Activated naive CD8-positive, alpha-beta T cell (primary cell): ENCODE data around the gene HTR1D.
"Not testable (repeated sequence)": the region's sequence is repeated elsewhere in the genome, so short reads cannot be mapped to it uniquely, and the experiment has no call there.

Experiments
- H3K27ac Mint-ChIP-seq: one replicate; pipeline ENCODE4 v1.8.0; 2021; ENCODE audit warnings: mixed read lengths
- H3K27me3 Mint-ChIP-seq: one replicate; pipeline ENCODE4 v1.8.0; 2021; ENCODE audit warnings: mixed read lengths
- H3K36me3 Mint-ChIP-seq: one replicate; pipeline ENCODE4 v1.8.0; 2021; ENCODE audit warnings: mixed read lengths
- H3K4me1 Mint-ChIP-seq: one replicate; pipeline ENCODE4 v1.8.0; 2021; ENCODE audit warnings: low read depth, mixed read lengths
- H3K4me3 Mint-ChIP-seq: one replicate; pipeline ENCODE4 v1.8.0; 2021; ENCODE audit warnings: mild to moderate bottlenecking, mixed read lengths
- H3K9me3 Mint-ChIP-seq: one replicate; pipeline ENCODE4 v1.8.0; 2021; ENCODE audit warnings: low read depth, mixed read lengths

Gene HTR1D, protein sequence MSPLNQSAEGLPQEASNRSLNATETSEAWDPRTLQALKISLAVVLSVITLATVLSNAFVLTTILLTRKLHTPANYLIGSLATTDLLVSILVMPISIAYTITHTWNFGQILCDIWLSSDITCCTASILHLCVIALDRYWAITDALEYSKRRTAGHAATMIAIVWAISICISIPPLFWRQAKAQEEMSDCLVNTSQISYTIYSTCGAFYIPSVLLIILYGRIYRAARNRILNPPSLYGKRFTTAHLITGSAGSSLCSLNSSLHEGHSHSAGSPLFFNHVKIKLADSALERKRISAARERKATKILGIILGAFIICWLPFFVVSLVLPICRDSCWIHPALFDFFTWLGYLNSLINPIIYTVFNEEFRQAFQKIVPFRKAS

GRCh38 chr1:23217421-23218115 lies at the start of gene HTR1D:
Gene HTR1D, minus strand, starts transcription at chr1:23217502. Its CDS starts 23,283 bp downstream, at chr1:23194219.
- peak within 1 kb of the TSS; percentile 73 for H3K4me3 Mint-ChIP-seq
- H3K36me3 Mint-ChIP-seq: no peaks in the 10 kb centered on the region
- H3K27me3 Mint-ChIP-seq: peaks cover 24% of the 10 kb centered on the region
- no peaks in the 10 kb centered on the region for H3K9me3 Mint-ChIP-seq
- peaks cover 5% of the 10 kb centered on the region for H3K4me1 Mint-ChIP-seq
- H3K27ac Mint-ChIP-seq: no peak within 1 kb of the TSS

DNA sequence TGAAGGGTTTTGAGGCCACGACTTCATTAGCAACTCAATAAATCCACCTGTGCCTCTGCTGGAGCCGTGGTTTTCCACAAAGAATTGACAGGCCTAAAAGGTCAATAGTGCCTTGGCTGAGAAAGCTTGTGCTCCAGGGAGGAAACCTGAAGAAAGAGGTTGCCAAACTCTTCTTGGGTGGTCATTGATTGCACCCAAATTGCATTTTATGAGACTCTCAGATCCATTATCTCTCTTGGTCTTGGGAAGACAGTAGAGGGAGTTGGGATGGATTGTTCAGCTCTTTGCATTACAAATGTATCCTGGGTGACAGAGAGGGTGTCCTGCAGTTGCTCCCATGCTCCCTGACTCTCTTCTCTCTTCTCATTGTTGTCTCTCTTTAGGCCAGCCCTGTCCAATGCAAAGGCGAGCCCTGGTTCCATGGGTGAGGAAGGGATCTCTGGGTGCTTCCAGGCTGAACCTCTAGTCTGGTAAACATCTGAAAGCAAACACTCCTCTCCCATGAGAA lies 46.1 kb upstream of the HTR1D start:
- no peaks in the 10 kb centered on the region for H3K4me1 Mint-ChIP-seq
- H3K27me3 Mint-ChIP-seq: peaks cover 2% of the 10 kb centered on the region
- H3K4me3 Mint-ChIP-seq: no peak overlapping the region
- no peaks in the 10 kb centered on the region for H3K36me3 Mint-ChIP-seq
- no peaks in the 10 kb centered on the region for H3K9me3 Mint-ChIP-seq
- H3K27ac Mint-ChIP-seq: no peak overlapping the region

DNA sequence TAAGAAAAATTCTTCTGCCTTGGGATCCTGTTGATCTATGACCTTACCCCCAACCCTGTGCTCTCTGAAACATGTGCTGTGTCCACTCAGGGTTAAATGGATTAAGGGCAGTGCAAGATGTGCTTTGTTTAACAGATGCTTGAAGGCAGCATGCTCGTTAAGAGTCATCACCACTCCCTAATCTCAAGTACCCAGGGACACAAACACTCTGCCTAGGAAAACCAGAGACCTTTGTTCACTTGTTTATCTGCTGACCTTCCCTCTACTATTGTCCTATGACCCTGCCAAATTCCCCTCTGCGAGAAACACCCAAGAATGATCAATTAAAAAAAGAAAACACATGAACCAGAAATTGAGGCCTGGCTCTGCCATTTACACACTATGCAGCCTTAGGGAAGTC lies 40.8 kb upstream of the HTR1D start:
- H3K4me3 Mint-ChIP-seq, H3K36me3 Mint-ChIP-seq, H3K9me3 Mint-ChIP-seq, H3K27me3 Mint-ChIP-seq, H3K27ac Mint-ChIP-seq, H3K4me1 Mint-ChIP-seq: not testable (repeated sequence)

DNA sequence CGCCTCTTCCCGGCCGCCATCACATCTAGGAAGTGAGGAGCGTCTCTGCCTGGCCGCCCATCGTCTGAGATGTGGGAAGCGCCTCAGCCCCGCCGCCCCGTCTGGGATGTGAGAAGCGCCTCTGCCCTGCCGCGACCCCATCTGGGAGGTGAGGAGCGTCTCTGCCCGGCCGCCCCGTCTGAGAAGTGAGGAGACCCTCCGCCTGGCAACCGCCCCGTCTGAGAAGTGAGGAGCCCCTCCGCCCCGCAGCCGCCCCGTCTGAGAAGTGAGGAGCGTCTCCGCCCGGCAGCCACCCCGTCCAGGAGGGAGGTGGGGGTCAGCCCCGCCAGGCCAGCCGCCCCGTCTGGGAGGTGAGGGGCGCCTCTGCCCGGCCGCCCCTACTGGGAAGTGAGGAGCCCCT lies 40.1 kb upstream of the HTR1D start:
- H3K4me3 Mint-ChIP-seq, H3K36me3 Mint-ChIP-seq, H3K27me3 Mint-ChIP-seq, H3K9me3 Mint-ChIP-seq, H3K4me1 Mint-ChIP-seq, H3K27ac Mint-ChIP-seq: not testable (repeated sequence)

DNA sequence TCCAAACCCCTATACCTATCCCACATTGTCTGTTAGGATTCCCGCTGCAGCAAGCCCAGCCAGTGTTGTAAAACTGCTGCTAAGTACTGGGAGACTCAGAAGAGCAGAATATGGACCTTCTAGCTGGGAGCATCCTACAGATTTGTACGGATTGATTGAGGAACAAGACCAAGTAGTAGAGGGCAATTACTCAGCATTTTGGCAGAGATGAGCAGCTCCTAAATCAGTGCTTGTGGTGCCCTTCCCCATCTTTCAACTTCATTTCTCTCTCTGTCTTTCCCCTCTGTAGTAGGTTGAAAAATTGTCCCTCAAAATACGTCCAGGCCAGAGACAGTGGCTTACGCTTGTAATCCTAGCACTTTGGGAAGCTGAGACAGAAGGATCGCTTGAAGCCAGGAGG lies 37.3 kb upstream of the HTR1D start:
- Mint-ChIP-seq H3K4me1 (no peaks in the 10 kb centered on the region), H3K27ac (no peak overlapping the region), H3K27me3 (no peaks in the 10 kb centered on the region), H3K36me3 (no peaks in the 10 kb centered on the region), H3K4me3 (no peak overlapping the region), H3K9me3 (no peaks in the 10 kb centered on the region)

DNA sequence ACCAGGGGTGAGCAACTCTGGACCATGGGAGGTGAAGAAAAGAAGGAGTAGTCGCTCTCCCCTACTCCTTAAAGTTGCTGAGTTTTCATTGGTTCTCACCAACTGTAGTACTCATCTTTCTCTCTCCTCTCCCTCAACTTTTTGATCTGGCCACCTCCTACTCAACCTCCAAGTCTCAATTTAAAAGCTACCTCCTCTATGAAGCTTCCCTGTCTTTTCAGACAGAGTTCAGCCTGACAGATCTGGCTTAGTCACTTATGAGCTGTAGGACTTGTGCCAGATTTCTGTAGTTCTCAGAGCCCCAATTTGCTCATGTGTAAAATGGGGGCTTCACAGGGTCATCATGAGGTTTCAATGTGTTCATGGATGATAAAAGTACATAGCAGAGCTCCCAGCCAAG lies 34.5 kb upstream of the HTR1D start:
- Mint-ChIP-seq H3K36me3 (no peaks in the 10 kb centered on the region), H3K4me1 (no peaks in the 10 kb centered on the region), H3K9me3 (no peaks in the 10 kb centered on the region), H3K27ac (no peak overlapping the region), H3K4me3 (no peak overlapping the region), H3K27me3 (no peaks in the 10 kb centered on the region)

DNA sequence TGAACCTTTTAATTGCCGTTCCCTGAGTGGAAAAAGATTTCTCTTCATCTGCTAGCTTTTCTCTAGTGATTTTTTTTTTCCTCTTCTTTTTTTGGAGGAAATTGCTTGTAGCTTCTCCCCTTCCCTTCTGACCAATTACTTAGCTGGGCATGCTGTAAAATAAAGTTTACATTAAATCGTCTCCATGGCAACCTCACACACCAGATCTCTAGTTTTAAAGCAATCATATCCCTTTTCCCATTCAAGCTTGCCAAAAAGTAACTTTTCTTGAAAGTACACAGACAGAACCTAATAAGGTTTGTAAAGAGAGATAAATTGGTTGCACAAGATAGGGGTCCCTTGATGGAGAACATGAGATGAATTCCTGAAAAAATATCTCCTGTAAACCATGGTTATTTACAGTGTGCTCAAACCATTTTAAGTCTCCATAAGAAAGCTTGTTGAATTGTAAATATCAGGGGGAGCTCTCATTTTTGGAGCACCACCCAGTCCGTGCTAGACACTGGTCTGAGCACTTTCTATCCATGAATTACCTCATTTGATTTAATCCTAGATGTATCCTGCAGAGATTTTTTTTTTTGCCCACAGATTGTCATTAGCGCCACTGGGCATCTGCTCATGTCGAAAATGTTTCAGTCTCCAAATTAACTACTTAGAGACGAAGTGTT lies 32.6 kb upstream of the HTR1D start:
- no peak overlapping the region for H3K4me3 Mint-ChIP-seq
- no peaks in the 10 kb centered on the region for H3K4me1 Mint-ChIP-seq
- H3K27ac Mint-ChIP-seq: no peak overlapping the region
- H3K9me3 Mint-ChIP-seq: no peaks in the 10 kb centered on the region
- H3K27me3 Mint-ChIP-seq: no peaks in the 10 kb centered on the region
- H3K36me3 Mint-ChIP-seq: no peaks in the 10 kb centered on the region

- Mint-ChIP-seq H3K36me3 (no peaks in the 10 kb centered on the region), H3K4me1 (no peaks in the 10 kb centered on the region), H3K27ac (no peak overlapping the region), H3K27me3 (no peaks in the 10 kb centered on the region), H3K9me3 (no peaks in the 10 kb centered on the region), H3K4me3 (no peak overlapping the region)
These were observed 30.0 kb upstream of the HTR1D start for GRCh38 chr1:23247276-23247675.

DNA sequence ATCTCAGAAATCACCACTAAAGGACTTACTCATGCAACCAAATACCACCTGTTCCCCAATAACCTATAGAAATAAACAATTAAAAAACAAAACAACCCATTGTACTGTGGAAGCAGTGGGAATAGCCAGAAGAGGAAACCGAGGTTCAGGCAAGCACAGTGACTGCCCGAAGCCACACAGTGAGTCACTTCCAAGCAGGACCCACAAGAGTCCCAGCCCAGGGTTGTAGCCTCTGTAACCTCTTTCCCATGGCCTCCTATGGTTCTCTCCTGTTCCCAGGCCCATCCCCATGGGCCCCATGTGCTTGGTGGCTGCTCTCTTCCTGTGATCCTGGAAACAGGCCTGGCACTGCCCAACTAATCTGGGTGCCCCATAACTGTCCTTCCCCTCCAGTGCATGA lies 29.0 kb upstream of the HTR1D start:
- Mint-ChIP-seq H3K4me1 (no peaks in the 10 kb centered on the region), H3K36me3 (no peaks in the 10 kb centered on the region), H3K9me3 (no peaks in the 10 kb centered on the region), H3K27me3 (no peaks in the 10 kb centered on the region), H3K4me3 (no peak overlapping the region), H3K27ac (no peak overlapping the region)

DNA sequence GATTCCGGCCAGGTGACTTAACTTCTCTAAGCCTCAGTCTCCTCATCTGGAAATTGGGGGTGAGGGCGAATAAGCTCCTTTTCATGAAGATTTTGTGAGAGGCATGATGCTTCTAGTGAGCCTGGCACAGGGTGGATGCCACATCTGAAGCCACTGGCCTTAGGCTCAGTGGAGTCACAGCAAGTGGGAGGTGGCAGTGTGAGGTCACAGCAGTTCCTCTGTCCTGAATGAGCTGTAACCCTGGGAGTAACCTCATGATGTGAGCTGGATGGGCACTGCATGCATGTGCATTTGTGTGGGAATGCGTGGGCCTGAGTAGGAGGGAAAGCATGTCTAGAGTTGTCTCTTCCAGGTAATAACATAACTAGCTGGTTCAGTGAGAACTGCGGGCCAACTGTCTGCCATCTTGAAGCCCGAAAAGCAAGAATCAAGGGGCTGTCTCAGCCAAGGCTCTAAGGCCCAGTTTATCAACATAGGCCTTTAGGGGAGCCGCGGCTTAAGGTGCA lies 27.0 kb upstream of the HTR1D start:
- no peaks in the 10 kb centered on the region for H3K27me3 Mint-ChIP-seq
- no peaks in the 10 kb centered on the region for H3K36me3 Mint-ChIP-seq
- no peaks in the 10 kb centered on the region for H3K4me1 Mint-ChIP-seq
- no peak overlapping the region for H3K4me3 Mint-ChIP-seq
- H3K9me3 Mint-ChIP-seq: no peaks in the 10 kb centered on the region
- H3K27ac Mint-ChIP-seq: no peak overlapping the region

- H3K27me3 Mint-ChIP-seq: peaks cover 4% of the 10 kb centered on the region
- H3K4me1 Mint-ChIP-seq: no peaks in the 10 kb centered on the region
- no peak overlapping the region for H3K4me3 Mint-ChIP-seq
- H3K36me3 Mint-ChIP-seq: no peaks in the 10 kb centered on the region
- H3K27ac Mint-ChIP-seq: no peak overlapping the region
- no peaks in the 10 kb centered on the region for H3K9me3 Mint-ChIP-seq
These were observed 25.1 kb upstream of the HTR1D start for GRCh38 chr1:23242414-23242813.

- no peaks in the 10 kb centered on the region for H3K36me3 Mint-ChIP-seq
- no peaks in the 10 kb centered on the region for H3K4me1 Mint-ChIP-seq
- H3K9me3 Mint-ChIP-seq: no peaks in the 10 kb centered on the region
- H3K4me3 Mint-ChIP-seq: no peak overlapping the region
- peaks cover 7% of the 10 kb centered on the region for H3K27me3 Mint-ChIP-seq
- no peak overlapping the region for H3K27ac Mint-ChIP-seq
These were observed 22.5 kb upstream of the HTR1D start for GRCh38 chr1:23239638-23240295.

- no peaks in the 10 kb centered on the region for H3K4me1 Mint-ChIP-seq
- no peak overlapping the region for H3K27ac Mint-ChIP-seq
- H3K9me3 Mint-ChIP-seq: no peaks in the 10 kb centered on the region
- no peak overlapping the region for H3K4me3 Mint-ChIP-seq
- H3K36me3 Mint-ChIP-seq: no peaks in the 10 kb centered on the region
- peaks cover 7% of the 10 kb centered on the region for H3K27me3 Mint-ChIP-seq
These were observed 21.3 kb upstream of the HTR1D start for GRCh38 chr1:23238565-23238964.

GRCh38 chr1:23237508-23237907 lies 20.2 kb upstream of the HTR1D start:
- Mint-ChIP-seq H3K27ac (no peak overlapping the region), H3K36me3 (no peaks in the 10 kb centered on the region), H3K4me3 (no peak overlapping the region), H3K27me3 (peaks cover 7% of the 10 kb centered on the region), H3K9me3 (no peaks in the 10 kb centered on the region), H3K4me1 (no peaks in the 10 kb centered on the region)

DNA sequence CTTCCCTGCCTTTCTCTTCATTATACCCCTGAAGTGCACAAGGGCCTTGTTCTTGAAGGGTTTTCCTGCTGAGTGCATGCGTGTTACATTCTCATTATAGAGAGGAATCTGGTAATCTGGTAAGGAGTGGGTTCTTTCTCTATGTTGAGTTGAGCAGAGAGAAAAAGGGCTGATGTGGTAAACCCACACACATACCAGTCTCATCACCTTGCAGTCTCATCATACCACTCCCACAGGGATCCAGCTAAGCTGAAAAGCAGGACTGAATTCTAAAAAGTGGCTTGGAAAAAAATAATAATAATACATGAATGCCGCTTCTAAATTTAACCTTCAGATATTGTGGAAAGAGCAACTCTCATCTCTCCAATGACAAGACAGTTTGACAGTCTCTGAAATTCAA lies 10.5 kb upstream of the HTR1D start:
- Mint-ChIP-seq H3K36me3 (peaks cover 3% of the 10 kb centered on the region), H3K4me3 (no peak overlapping the region), H3K4me1 (no peaks in the 10 kb centered on the region), H3K27ac (no peak overlapping the region), H3K27me3 (peaks cover 13% of the 10 kb centered on the region), H3K9me3 (peaks cover 7% of the 10 kb centered on the region)
